K562 (cell line): Measurements from ENCODE around the gene GMIP. TPM values are rescaled to one million over a fixed set of nuclear protein-coding genes. Genes with fewer than 3 reads are reported as not detected.
A peak's percentile ranks its signal among the peaks of the same experiment; 100 is the strongest.

Experiments
- CBFA2T3 ChIP-seq: fragments of 450-650 bp; IDR thresholded peaks from 2 replicates; pipeline ENCODE4 v1.6.1; 2017
- ESRRA ChIP-seq: fragments of 450-650 bp; IDR thresholded peaks from 2 replicates; pipeline ENCODE4 v1.6.1; 2014; ENCODE audit warnings: low read depth, mild to moderate bottlenecking, moderate library complexity, borderline replicate concordance
- EZH2 ChIP-seq: IDR thresholded peaks from 2 replicates; pipeline ENCODE4 v1.6.1; 2012; ENCODE audit warnings: low read depth, mild to moderate bottlenecking, inconsistent platforms, low read length, borderline replicate concordance
- GABPA ChIP-seq: fragments of 200-800 bp; sonication (Bioruptor generic); conservative IDR thresholded peaks from 2 replicates; pipeline ENCODE4 v1.6.1; 2016; ENCODE audit warnings: low read depth, missing genetic modification characterization, missing compliant biosample characterization
- GATAD2A ChIP-seq: fragments of 450-650 bp; IDR thresholded peaks from 2 replicates; pipeline ENCODE4 v1.6.1; 2017
- MAZ ChIP-seq, 2 experiments: fragments of 450-650 bp in 1 of 2; sonication (generic) in 1 of 2; formaldehyde crosslinking; IDR thresholded peaks in 1 of 2; conservative IDR thresholded peaks in 1 of 2; 2 replicates each; pipeline versions ENCODE4 v1.4.0 to v1.5.0; 2020; ENCODE audit warnings: mild to moderate bottlenecking in 1 of 2, missing genetic modification reagents in 1 of 2
- MEF2D ChIP-seq: conservative IDR thresholded peaks from 2 replicates; pipeline ENCODE4 v1.6.1; 2016; ENCODE audit warnings: low read depth, missing genetic modification characterization, missing compliant biosample characterization
- PKNOX1 ChIP-seq: fragments of 450-650 bp; IDR thresholded peaks from 2 replicates; pipeline ENCODE4 v1.6.1; 2016
- PRDM10 ChIP-seq: fragments of 450-650 bp; IDR thresholded peaks from 2 replicates; pipeline ENCODE4 v1.6.1; 2018; ENCODE audit not compliant: partially characterized antibody
- PRMT5 ChIP-seq: sonication (generic); formaldehyde crosslinking; IDR thresholded peaks from 2 replicates; pipeline ENCODE4 v1.5.0; 2020; ENCODE audit warnings: missing genetic modification reagents
- ZNF165 ChIP-seq: fragments of 250-450 bp; sonication (Bioruptor Pico); IDR thresholded peaks from 2 replicates; pipeline ENCODE4 v1.4.0; 2020; ENCODE audit warnings: borderline replicate concordance
- ZNF184 ChIP-seq: sonication (generic); formaldehyde crosslinking; IDR thresholded peaks from 2 replicates; pipeline ENCODE4 v1.5.0; 2020; ENCODE audit warnings: missing genetic modification reagents
- ZNF232 ChIP-seq: sonication (generic); formaldehyde crosslinking; IDR thresholded peaks from 2 replicates; pipeline ENCODE4 v1.8.0; 2022; ENCODE audit warnings: mild to moderate bottlenecking, missing genetic modification reagents
- ZSCAN29 ChIP-seq: fragments of 450-650 bp; IDR thresholded peaks from 2 replicates; pipeline ENCODE4 v1.6.1; 2017
- polyA plus RNA-seq, 8 experiments: library from polyadenylated mRNA; depleted of rRNA in 4 of 8; stranded (reverse) in 5 of 8; unstranded in 3 of 8; fragments of >200 nt; fragmentation: Nextera tagmentation in 2 of 8; fragmentation: Illumina TruSeq in 1 of 8; extraction: Ambion mirVana in 2 of 8; extraction: Trizol in 1 of 8; gene quantifications; 2 replicates each; pipeline versions ENCODE4 v1.2.1 to v1.2.3, GENCODE V29; 2011 to 2014; ENCODE audit warnings: inconsistent platforms in 1 of 8, missing spikeins in 1 of 8
- total RNA-seq, 7 experiments: library from RNA; depleted of rRNA in 6 of 7; stranded (reverse); fragments of >200 nt in 6 of 7; fragmentation: Illumina TruSeq in 2 of 7; extraction: Trizol in 2 of 7; gene quantifications; 2 replicates each; pipeline versions ENCODE4 v1.2.1 to v1.2.3, GENCODE V29; 2011 to 2021; ENCODE audit warnings: low replicate concordance in 1 of 7
- TF ChIP-seq, protein P1 (sequence below): fragments of 250-450 bp; sonication (Bioruptor Pico); IDR thresholded peaks from 2 replicates; pipeline ENCODE4 v1.8.0; 2021; ENCODE audit warnings: moderate library complexity, mild to moderate bottlenecking, inconsistent platforms
- TF ChIP-seq, protein P2 (sequence below): sonication (generic); formaldehyde crosslinking; IDR thresholded peaks from 2 replicates; pipeline ENCODE4 v1.8.0; 2022; ENCODE audit warnings: missing genetic modification reagents, mild to moderate bottlenecking, borderline replicate concordance
- TF ChIP-seq, protein P3 (sequence below): sonication (generic); formaldehyde crosslinking; IDR thresholded peaks from 2 replicates; pipeline ENCODE4 v1.5.0; 2020; ENCODE audit warnings: missing genetic modification reagents

GMIP gene
- total and polyA plus RNA-seq, 9 of the 15 experiments (the other 6 are each of a cell fraction or from before 2014, with no cell fraction given) = 0.14 to 15.8 (median 3.2) TPM

DNA sequence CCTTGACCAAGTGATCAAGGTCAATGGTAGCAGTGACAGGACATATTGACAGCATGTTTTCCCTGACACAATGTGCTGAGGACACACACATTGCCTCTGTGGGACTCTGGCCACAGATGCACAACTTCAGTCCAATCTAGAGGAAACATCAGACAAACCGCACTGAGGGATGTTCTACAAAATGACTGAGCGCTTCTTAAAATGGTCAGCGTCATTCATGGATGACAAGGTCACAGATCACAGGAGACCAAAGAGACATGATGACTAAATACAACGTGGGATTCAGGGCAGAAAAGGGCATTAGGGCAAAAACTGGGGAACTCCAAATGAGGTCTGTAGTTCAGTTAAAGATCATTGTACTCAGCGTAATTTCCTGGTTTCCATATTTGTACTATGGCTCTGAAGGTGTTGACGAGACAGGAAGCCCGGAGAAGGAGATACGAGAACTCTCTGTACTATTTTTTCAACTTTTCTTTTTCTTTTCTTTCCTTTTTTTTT, 45.6 kb downstream of the GMIP start (continued):
- peak; percentile 69 for TF ChIP-seq PKNOX1
- TF ChIP-seq, protein P1, sequence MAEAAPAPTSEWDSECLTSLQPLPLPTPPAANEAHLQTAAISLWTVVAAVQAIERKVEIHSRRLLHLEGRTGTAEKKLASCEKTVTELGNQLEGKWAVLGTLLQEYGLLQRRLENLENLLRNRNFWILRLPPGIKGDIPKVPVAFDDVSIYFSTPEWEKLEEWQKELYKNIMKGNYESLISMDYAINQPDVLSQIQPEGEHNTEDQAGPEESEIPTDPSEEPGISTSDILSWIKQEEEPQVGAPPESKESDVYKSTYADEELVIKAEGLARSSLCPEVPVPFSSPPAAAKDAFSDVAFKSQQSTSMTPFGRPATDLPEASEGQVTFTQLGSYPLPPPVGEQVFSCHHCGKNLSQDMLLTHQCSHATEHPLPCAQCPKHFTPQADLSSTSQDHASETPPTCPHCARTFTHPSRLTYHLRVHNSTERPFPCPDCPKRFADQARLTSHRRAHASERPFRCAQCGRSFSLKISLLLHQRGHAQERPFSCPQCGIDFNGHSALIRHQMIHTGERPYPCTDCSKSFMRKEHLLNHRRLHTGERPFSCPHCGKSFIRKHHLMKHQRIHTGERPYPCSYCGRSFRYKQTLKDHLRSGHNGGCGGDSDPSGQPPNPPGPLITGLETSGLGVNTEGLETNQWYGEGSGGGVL (CRISPR knock-in tag) = no peak
- TF ChIP-seq GATAD2A = no peak
- TF ChIP-seq ZSCAN29 = no peak
- peak; percentile 85; the same call in 1 of the 2 replicates for TF ChIP-seq ESRRA
- no peak for TF ChIP-seq PRMT5 (CRISPR knock-in tag)
- no peak for TF ChIP-seq ZNF184 (CRISPR knock-in tag)
- 0 out of 2 replicates have a peak, but pooled peaks have one; percentile 35 for TF ChIP-seq GABPA
- no peak for TF ChIP-seq MAZ (CRISPR knock-in tag; conservative IDR thresholded peaks at IDR 0.05 in 1 of 2, IDR thresholded peaks at IDR 0.05 in 1 of 2)
- no peak for TF ChIP-seq ZNF232 (CRISPR knock-in tag)
- no peak for TF ChIP-seq ZNF165 (CRISPR knock-in tag)
- TF ChIP-seq CBFA2T3 = peak; percentile 44; the same call in 1 of the 2 replicates
- TF ChIP-seq, protein P2, sequence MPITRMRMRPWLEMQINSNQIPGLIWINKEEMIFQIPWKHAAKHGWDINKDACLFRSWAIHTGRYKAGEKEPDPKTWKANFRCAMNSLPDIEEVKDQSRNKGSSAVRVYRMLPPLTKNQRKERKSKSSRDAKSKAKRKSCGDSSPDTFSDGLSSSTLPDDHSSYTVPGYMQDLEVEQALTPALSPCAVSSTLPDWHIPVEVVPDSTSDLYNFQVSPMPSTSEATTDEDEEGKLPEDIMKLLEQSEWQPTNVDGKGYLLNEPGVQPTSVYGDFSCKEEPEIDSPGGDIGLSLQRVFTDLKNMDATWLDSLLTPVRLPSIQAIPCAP = no peak
- peak; percentile 14 for TF ChIP-seq PRDM10
- no peak for TF ChIP-seq MEF2D (tag)
- no peak for TF ChIP-seq EZH2
- TF ChIP-seq, protein P3, sequence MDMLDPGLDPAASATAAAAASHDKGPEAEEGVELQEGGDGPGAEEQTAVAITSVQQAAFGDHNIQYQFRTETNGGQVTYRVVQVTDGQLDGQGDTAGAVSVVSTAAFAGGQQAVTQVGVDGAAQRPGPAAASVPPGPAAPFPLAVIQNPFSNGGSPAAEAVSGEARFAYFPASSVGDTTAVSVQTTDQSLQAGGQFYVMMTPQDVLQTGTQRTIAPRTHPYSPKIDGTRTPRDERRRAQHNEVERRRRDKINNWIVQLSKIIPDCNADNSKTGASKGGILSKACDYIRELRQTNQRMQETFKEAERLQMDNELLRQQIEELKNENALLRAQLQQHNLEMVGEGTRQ (CRISPR knock-in tag) = no peak
